HL-60 (cell line): Measurements from ENCODE around the gene BTLA.
"Not testable (repeated sequence)": the region's sequence is repeated elsewhere in the genome, so short reads cannot be mapped to it uniquely, and the experiment has no call there.

Source experiments
- DNase-seq, 2 experiments: peaks; one replicate each; pipeline ENCODE4 v3.0.0-alpha.2; 2010 to 2020; ENCODE audit warnings: low read depth in 1 of 2, low spot score in 1 of 2
- H3K27ac ChIP-seq: fragments of 250-450 bp; sonication (Bioruptor Pico); replicated peaks from 2 replicates; pipeline ENCODE4 v1.5.1; 2020; ENCODE audit warnings: mild to moderate bottlenecking, moderate library complexity
- H3K27me3 ChIP-seq: fragments of 250-450 bp; sonication (Bioruptor Pico); 2 replicates; pipeline ENCODE4 v1.5.1; 2021; ENCODE audit warnings: mild to moderate bottlenecking, moderate library complexity; ENCODE audit not compliant: insufficient read depth, poor library complexity, severe bottlenecking
- H3K4me3 ChIP-seq: replicated peaks from 2 replicates; pipeline ENCODE4 v1.5.1; 2011; ENCODE audit warnings: mild to moderate bottlenecking, control low read depth, low read length; ENCODE audit not compliant: insufficient read depth
- GABPA ChIP-seq: IDR thresholded peaks from 2 replicates; pipeline ENCODE4 v1.6.1; 2012; ENCODE audit warnings: low read depth
- POLR2AphosphoS5 ChIP-seq: IDR thresholded peaks from 2 replicates; pipeline ENCODE4 v1.6.1; 2012; ENCODE audit warnings: low read depth
- SPI1 ChIP-seq: IDR thresholded peaks from 2 replicates; pipeline ENCODE4 v1.6.1; 2012; ENCODE audit warnings: low read depth, mild to moderate bottlenecking, borderline replicate concordance
- TF ChIP-seq, protein P1 (sequence below): IDR thresholded peaks from one replicate; pipeline ENCODE4 v1.5.1; 2011; ENCODE audit warnings: low read length, control low read depth, inconsistent platforms; ENCODE audit not compliant: insufficient read depth
- TF ChIP-seq, protein P2 (sequence below): IDR thresholded peaks from 2 replicates; pipeline ENCODE4 v1.6.1; 2012; ENCODE audit warnings: low read depth; ENCODE audit not compliant: insufficient replicate concordance

The BTLA gene

DNA sequence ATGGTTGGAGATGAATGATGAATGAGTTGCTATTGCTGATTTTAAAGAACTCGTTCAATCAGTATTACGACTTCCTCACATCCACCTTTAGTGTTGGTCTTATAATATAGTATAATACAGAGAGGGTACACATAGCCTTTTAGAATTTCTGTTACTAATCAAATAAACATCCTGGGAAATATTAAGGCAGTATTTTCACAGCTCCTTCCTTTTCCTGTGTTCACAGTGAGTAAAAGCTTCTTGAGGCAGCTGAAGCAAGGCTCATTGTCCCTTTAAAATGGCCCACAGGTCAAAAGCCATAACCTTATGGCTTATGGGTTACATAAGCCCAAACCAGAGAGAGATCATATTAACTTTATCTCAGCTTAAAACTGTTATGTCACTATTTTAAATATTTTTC lies 1.3 kb upstream of the BTLA start:
- no peak overlapping the region for H3K27ac ChIP-seq
- no peak for TF ChIP-seq POLR2AphosphoS5
- TF ChIP-seq, protein P1, sequence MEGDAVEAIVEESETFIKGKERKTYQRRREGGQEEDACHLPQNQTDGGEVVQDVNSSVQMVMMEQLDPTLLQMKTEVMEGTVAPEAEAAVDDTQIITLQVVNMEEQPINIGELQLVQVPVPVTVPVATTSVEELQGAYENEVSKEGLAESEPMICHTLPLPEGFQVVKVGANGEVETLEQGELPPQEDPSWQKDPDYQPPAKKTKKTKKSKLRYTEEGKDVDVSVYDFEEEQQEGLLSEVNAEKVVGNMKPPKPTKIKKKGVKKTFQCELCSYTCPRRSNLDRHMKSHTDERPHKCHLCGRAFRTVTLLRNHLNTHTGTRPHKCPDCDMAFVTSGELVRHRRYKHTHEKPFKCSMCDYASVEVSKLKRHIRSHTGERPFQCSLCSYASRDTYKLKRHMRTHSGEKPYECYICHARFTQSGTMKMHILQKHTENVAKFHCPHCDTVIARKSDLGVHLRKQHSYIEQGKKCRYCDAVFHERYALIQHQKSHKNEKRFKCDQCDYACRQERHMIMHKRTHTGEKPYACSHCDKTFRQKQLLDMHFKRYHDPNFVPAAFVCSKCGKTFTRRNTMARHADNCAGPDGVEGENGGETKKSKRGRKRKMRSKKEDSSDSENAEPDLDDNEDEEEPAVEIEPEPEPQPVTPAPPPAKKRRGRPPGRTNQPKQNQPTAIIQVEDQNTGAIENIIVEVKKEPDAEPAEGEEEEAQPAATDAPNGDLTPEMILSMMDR: no peak
- no peak for TF ChIP-seq GABPA
- TF ChIP-seq SPI1: no peak
- TF ChIP-seq, protein P2, sequence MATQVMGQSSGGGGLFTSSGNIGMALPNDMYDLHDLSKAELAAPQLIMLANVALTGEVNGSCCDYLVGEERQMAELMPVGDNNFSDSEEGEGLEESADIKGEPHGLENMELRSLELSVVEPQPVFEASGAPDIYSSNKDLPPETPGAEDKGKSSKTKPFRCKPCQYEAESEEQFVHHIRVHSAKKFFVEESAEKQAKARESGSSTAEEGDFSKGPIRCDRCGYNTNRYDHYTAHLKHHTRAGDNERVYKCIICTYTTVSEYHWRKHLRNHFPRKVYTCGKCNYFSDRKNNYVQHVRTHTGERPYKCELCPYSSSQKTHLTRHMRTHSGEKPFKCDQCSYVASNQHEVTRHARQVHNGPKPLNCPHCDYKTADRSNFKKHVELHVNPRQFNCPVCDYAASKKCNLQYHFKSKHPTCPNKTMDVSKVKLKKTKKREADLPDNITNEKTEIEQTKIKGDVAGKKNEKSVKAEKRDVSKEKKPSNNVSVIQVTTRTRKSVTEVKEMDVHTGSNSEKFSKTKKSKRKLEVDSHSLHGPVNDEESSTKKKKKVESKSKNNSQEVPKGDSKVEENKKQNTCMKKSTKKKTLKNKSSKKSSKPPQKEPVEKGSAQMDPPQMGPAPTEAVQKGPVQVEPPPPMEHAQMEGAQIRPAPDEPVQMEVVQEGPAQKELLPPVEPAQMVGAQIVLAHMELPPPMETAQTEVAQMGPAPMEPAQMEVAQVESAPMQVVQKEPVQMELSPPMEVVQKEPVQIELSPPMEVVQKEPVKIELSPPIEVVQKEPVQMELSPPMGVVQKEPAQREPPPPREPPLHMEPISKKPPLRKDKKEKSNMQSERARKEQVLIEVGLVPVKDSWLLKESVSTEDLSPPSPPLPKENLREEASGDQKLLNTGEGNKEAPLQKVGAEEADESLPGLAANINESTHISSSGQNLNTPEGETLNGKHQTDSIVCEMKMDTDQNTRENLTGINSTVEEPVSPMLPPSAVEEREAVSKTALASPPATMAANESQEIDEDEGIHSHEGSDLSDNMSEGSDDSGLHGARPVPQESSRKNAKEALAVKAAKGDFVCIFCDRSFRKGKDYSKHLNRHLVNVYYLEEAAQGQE: no peak
- H3K4me3 ChIP-seq: no peak overlapping the region
- no peak for DNase-seq
- no peaks in the 10 kb centered on the region for H3K27me3 ChIP-seq

DNA sequence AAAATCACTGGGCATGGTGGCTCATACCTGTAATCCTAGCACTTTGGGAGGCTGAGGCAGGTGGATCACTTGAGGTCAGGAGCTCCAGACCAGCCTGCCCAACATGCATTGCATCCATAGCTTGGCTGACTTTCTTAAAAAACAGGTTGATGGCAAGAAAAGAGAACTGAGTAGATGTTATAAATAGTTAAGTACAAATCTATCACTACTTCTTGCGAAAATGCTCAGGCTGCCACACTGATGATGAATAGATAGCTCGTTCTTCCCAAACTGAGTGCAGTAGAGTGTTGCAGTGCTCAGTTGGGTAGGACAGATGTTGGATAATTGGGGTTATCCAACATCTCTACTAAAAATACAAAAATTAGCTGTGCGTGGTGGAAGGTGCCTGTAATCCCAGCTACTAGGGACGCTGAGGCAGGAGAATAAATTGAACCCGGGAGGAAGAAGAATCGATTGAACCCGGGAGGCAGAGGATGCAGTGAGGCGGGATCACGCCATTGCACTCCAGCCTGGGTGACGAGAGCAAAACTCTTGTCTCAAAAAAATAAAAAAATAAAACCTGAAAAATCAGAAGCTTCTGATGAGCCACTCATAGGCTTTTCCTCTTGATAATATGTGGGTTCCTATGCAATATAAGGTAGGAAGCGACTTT lies 1.2 kb downstream of the BTLA start:
- TF ChIP-seq, protein P1: no peak
- TF ChIP-seq POLR2AphosphoS5 (no peak), SPI1 (no peak), GABPA (no peak)
- TF ChIP-seq, protein P2: no peak
- Histone ChIP-seq H3K27ac (no peak overlapping the region), H3K4me3 (no peak overlapping the region), H3K27me3 (no peaks in the 10 kb centered on the region)
- no peak for DNase-seq

DNA sequence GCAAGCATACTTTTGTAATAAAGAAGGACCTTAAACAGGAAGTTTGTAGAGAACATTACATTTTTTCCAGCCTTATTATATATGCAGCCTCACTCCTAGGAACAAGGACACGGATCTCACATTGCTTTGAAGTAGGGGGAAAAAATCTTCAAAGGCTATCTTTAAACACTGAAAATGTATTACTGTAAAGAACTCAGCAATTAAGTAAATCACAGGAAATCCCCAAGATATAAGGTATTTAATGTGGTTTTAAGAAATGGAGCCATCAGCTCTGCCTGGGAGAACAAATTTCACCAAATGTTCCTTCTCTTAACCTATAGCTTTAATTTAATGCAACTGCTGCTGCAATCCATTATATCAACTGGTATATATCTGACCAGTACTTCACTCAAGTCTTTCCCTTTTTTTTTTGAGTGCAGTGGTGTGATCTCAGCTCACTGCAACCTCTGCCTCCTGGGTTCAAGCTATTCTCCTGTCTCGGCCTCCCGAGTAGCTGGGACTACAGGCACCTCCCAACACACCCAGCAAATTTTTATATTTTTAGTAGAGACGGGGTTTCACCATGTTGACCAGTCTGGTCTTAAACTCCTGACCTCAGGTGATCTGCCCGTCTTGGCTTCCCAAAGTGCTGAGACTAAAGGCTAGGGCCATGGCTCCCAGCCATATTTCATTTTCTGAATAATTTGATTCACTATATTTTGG lies 2.8 kb downstream of the BTLA start:
- Histone ChIP-seq H3K27me3 (no peaks in the 10 kb centered on the region), H3K4me3 (no peak overlapping the region), H3K27ac (no peak overlapping the region)
- no peak for DNase-seq
- TF ChIP-seq GABPA (no peak), SPI1 (no peak), POLR2AphosphoS5 (no peak)
- TF ChIP-seq, protein P1: no peak
- TF ChIP-seq, protein P2: no peak

DNA sequence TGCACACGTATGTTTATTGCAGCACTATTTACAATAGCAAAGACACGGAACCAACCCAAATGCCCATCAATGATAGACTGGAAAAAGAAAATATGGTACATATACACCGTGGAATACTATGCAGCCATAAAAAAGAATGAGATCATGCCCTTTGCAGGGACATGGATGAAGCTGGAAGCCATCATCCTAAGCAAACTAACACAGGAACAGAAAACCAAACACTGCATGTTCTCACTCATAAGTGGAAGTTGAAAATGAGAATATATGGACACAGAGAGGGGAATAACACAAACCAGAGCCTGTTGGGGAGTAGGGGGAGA lies 4.9 kb downstream of the BTLA start:
- H3K27me3 ChIP-seq, H3K4me3 ChIP-seq, H3K27ac ChIP-seq: not testable (repeated sequence)

More for the DNA sequence above, 4.9 kb downstream of the BTLA start:
- not testable (repeated sequence) for DNase-seq
